GM12878 (cell line): ENCODE measurements around the gene PUDP. TPM values are rescaled to one million over a fixed set of nuclear protein-coding genes. Genes with fewer than 3 reads are reported as not detected.

Experiments
- ATAC-seq: fragments of 200-7000 bp; cut with Tn5 transposase; 3 replicates; pipeline ENCODE4 v1.9.1; 2020; ENCODE audit warnings: mild to moderate bottlenecking, moderate library complexity
- BruUV-seq: library from RNA; stranded (reverse); fragments of 400-500 nt; replicated peaks from 2 replicates; lab custom pipeline; 2021; lab: Mats Ljungman, UMichigan
- CTCF ChIA-PET: fragments of 300-600 bp; sonication (Branson Sonifier 250); formaldehyde crosslinking; extraction: SDS; loops from one replicate; lab custom pipeline; 2021; ENCODE audit warnings: inconsistent platforms; lab: Yijun Ruan, JAX
- POLR2A ChIA-PET: fragments of 350-600 bp; formaldehyde crosslinking; extraction: SDS; loops from one replicate; lab custom pipeline; 2021; ENCODE audit warnings: inconsistent platforms; lab: Charles Lee
- RAD21 ChIA-PET: fragments of 300-600 bp; sonication (Branson Sonifier 250); formaldehyde crosslinking; loops from one replicate; lab custom pipeline; 2023; ENCODE audit warnings: antibody characterized with exemption; ENCODE audit not compliant: unreplicated experiment; lab: Charles Lee
- SMC1A ChIA-PET: fragments of 300-600 bp; sonication (Branson Sonifier 250); formaldehyde crosslinking; loops from one replicate; lab custom pipeline; 2023; ENCODE audit not compliant: unreplicated experiment, uncharacterized antibody; lab: Charles Lee
- DNase-seq: peaks from one replicate; pipeline ENCODE4 v3.0.0-alpha.2; 2011; ENCODE audit warnings: low read depth, low spot score
- FAIRE-seq: peaks from 3 replicates; lab custom pipeline; 2011; peaks lifted over from hg19 to GRCh38; lab: Jason Lieb, UNC
- H2AFZ ChIP-seq: 2 replicates; pipeline ENCODE4 v1.6.0; 2011; ENCODE audit warnings: low read depth, low read length, control low read depth; ENCODE audit not compliant: control insufficient read depth
- H3K27ac ChIP-seq: 2 replicates; pipeline ENCODE4 v1.5.1; 2011; ENCODE audit warnings: control low read depth; ENCODE audit not compliant: control insufficient read depth, insufficient read depth
- H3K27me3 ChIP-seq, 2 experiments: replicated peaks in 1 of 2; 2 replicates each; pipeline versions ENCODE4 v1.6.0 to v1.6.1; 2011; ENCODE audit warnings: low read length in 1 of 2; ENCODE audit not compliant: control insufficient read depth in 2 of 2, insufficient read depth in 2 of 2
- H3K36me3 ChIP-seq, 2 experiments: 2 replicates each; pipeline ENCODE4 v1.5.1; 2011; ENCODE audit warnings: low read length in 1 of 2; ENCODE audit not compliant: control insufficient read depth in 2 of 2, insufficient read depth in 2 of 2
- H3K4me1 ChIP-seq: 2 replicates; pipeline ENCODE4 v1.6.1; 2011; ENCODE audit warnings: mild to moderate bottlenecking, low read length, moderate library complexity, mixed read lengths; ENCODE audit not compliant: control insufficient read depth, insufficient read depth
- H3K4me2 ChIP-seq: 2 replicates; pipeline ENCODE4 v1.6.0; 2011; ENCODE audit warnings: control low read depth; ENCODE audit not compliant: control insufficient read depth, insufficient read depth
- H3K4me3 ChIP-seq: fragments of 200-600 bp; sonication (generic); 2 replicates; pipeline ENCODE4 v1.5.1; 2016
- H3K79me2 ChIP-seq: 2 replicates; pipeline ENCODE4 v1.6.0; 2011; ENCODE audit warnings: low read length; ENCODE audit not compliant: control insufficient read depth, insufficient read depth
- H3K9ac ChIP-seq: 2 replicates; pipeline ENCODE4 v1.8.0; 2011; ENCODE audit warnings: low read length, control low read depth, mixed read lengths; ENCODE audit not compliant: control insufficient read depth, insufficient read depth
- H3K9me3 ChIP-seq: replicated peaks from 3 replicates; pipeline ENCODE4 v1.5.1; 2011; ENCODE audit warnings: mild to moderate bottlenecking, low read length; ENCODE audit not compliant: control insufficient read depth, insufficient read depth
- H4K20me1 ChIP-seq: 2 replicates; pipeline ENCODE4 v1.6.0; 2011; ENCODE audit not compliant: control insufficient read depth, insufficient read depth
- EED ChIP-seq: sonication (generic); IDR thresholded peaks from 2 replicates; pipeline ENCODE4 v1.6.1; 2016; ENCODE audit warnings: antibody characterized with exemption, low read depth
- EZH2 ChIP-seq: IDR thresholded peaks from 2 replicates; pipeline ENCODE4 v1.6.1; 2012; ENCODE audit warnings: low read depth, mild to moderate bottlenecking, control low read depth, inconsistent platforms, low read length, borderline replicate concordance; ENCODE audit not compliant: control insufficient read depth
- IKZF2 ChIP-seq, 2 experiments: fragments of 450-650 bp; IDR thresholded peaks; 2 replicates each; pipeline ENCODE4 v1.6.1; 2017; ENCODE audit warnings: mild to moderate bottlenecking in 2 of 2, moderate library complexity in 2 of 2
- JUNB ChIP-seq: IDR thresholded peaks from 2 replicates; pipeline ENCODE4 v1.6.1; 2016; ENCODE audit warnings: antibody characterized with exemption, mild to moderate bottlenecking
- KDM1A ChIP-seq: fragments of 200-600 bp; sonication (generic); IDR thresholded peaks from 2 replicates; pipeline ENCODE4 v1.6.1; 2016; ENCODE audit warnings: borderline replicate concordance
- MEF2B ChIP-seq: fragments of 450-650 bp; IDR thresholded peaks from 2 replicates; pipeline ENCODE4 v1.6.1; 2018; ENCODE audit warnings: mild to moderate bottlenecking, moderate library complexity; ENCODE audit not compliant: partially characterized antibody, poor library complexity, severe bottlenecking
- MTA2 ChIP-seq: fragments of 450-650 bp; IDR thresholded peaks from 2 replicates; pipeline ENCODE4 v1.6.1; 2016; ENCODE audit warnings: low read depth, mild to moderate bottlenecking, moderate library complexity
- PML ChIP-seq: IDR thresholded peaks from 2 replicates; pipeline ENCODE4 v1.6.1; 2012; ENCODE audit warnings: low read length, inconsistent platforms
- RAD51 ChIP-seq: fragments of 450-650 bp; IDR thresholded peaks from 2 replicates; pipeline ENCODE4 v1.6.1; 2016; ENCODE audit warnings: moderate library complexity, mild to moderate bottlenecking, inconsistent platforms
- SIN3A ChIP-seq: IDR thresholded peaks from 2 replicates; pipeline ENCODE4 v1.6.1; 2012; ENCODE audit warnings: low read depth, low read length, improper control_type of control experiment
- SMAD1 ChIP-seq: fragments of 450-650 bp; IDR thresholded peaks from 2 replicates; pipeline ENCODE4 v1.6.1; 2018; ENCODE audit warnings: mild to moderate bottlenecking, low read depth; ENCODE audit not compliant: partially characterized antibody
- SREBF1 ChIP-seq: IDR thresholded peaks from 2 replicates; pipeline ENCODE4 v1.6.1; 2012; ENCODE audit warnings: mild to moderate bottlenecking, low read length
- SREBF2 ChIP-seq: IDR thresholded peaks from 2 replicates; pipeline ENCODE4 v1.6.1; 2012; ENCODE audit warnings: mild to moderate bottlenecking, low read length
- TCF12 ChIP-seq: IDR thresholded peaks from 2 replicates; pipeline ENCODE4 v1.6.1; 2011; ENCODE audit warnings: low read depth, mild to moderate bottlenecking, low read length
- ZSCAN29 ChIP-seq: fragments of 450-650 bp; IDR thresholded peaks from 2 replicates; pipeline ENCODE4 v1.6.1; 2017; ENCODE audit warnings: mild to moderate bottlenecking, moderate library complexity
- WGBS: methylation state at CpG from one replicate; pipeline ENCODE4 v1.1.6; 2016; ENCODE audit warnings: low lambda C conversion rate; ENCODE audit not compliant: insufficient replicate concordance, insufficient coverage; ENCODE audit errors: missing lambda C conversion rate; 5-methylcytosine and 5-hydroxymethylcytosine counted together
- in situ Hi-C: fragments of 300-500 bp; cut with MboI; formaldehyde crosslinking; loops from 9 replicates; pipeline ENCODE4 v1.14.3; 2018; ENCODE audit warnings: mixed read lengths
- intact Hi-C: fragments of 100-400 bp; cut with micrococcal nuclease; formaldehyde crosslinking; loops from one replicate; pipeline ENCODE4 v1.14.2; 2022; ENCODE audit not compliant: unreplicated experiment
- polyA plus RNA-seq, 11 experiments: library from polyadenylated mRNA; depleted of rRNA in 4 of 11; unstranded in 6 of 11; stranded (reverse) in 5 of 11; fragments of >200 nt; fragmentation: Nextera tagmentation in 4 of 11; fragmentation: Illumina TruSeq in 1 of 11; extraction: Ambion mirVana in 4 of 11; extraction: Trizol in 1 of 11; gene quantifications; 1 replicate in 1 of 11; 2 replicates in 10 of 11; pipeline versions ENCODE4 v1.2.1 to v1.2.3, GENCODE V29; 2011 to 2016; ENCODE audit warnings: inconsistent platforms in 2 of 11, missing spikeins in 2 of 11, low read depth in 1 of 11
- total RNA-seq, 4 experiments: library from RNA; depleted of rRNA in 3 of 4; stranded (reverse); fragments of >200 nt in 3 of 4; fragmentation: Illumina TruSeq in 1 of 4; extraction: Trizol in 1 of 4; gene quantifications; 2 replicates each; pipeline versions ENCODE4 v1.2.1 to v1.2.3, GENCODE V29; 2013 to 2021
- TF ChIP-seq, protein P1 (sequence below): IDR thresholded peaks from 2 replicates; pipeline ENCODE4 v1.6.1; 2012; ENCODE audit warnings: improper control_type of control experiment, low read depth, low read length; ENCODE audit not compliant: insufficient replicate concordance
- TF ChIP-seq, protein P2 (sequence below): fragments of 450-650 bp; IDR thresholded peaks from 2 replicates; pipeline ENCODE4 v1.6.1; 2017; ENCODE audit warnings: low read depth, mild to moderate bottlenecking, moderate library complexity
- TF ChIP-seq, protein P3 (sequence below): IDR thresholded peaks from 2 replicates; pipeline ENCODE4 v1.6.1; 2012; ENCODE audit warnings: low read depth, low read length, improper control_type of control experiment

PUDP gene
- total and polyA plus RNA-seq, 10 of the 15 experiments (the other 5 are each of a cell fraction or from before 2014, with no cell fraction given), result 30.8 to 83.5 (median 61.7) TPM

DNA sequence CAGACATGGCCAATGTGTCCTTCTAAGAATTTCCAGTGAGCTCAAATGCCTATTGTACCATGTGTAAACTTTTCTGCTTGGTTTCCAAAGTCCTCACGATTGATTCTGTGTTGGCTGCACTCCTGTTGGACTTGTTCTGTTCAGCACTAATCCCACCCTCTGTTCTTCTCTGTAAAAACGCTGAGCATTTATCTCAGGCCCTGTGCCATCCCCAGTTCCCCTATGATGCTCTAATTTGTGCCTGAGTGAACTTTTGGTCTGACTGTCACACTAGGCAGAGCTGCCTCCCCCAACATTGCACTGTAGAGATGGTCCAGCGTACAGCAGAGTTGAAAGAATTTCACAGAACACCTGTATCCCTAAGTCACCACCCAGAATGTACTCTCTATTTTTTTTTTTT lies 76.6 kb downstream of the PUDP start (continued):
- TF ChIP-seq SMAD1 (no peak), RAD51 (no peak), TCF12 (no peak), MEF2B (no peak), EZH2 (no peak), ZSCAN29 (no peak)

DNA sequence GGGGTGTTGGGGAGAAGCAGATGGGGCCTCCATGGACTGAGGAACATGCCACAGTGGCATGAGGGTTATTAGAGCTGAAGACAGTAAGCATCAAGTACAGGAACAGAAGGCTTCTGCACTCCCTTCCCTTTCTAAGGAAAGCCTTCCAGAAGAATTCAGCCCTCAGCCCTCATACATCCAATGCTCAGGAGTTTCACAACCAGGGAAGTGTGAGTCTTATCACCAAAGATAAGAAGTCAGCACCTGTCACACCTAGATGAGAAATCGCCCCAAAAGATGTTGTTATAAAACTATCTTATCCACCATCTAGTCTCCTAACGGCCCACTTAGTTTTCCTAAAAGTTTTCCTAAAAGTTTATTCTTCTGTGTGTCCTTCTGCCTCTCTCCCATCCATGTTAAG lies 78.4 kb downstream of the PUDP start:
- intact Hi-C loops (no loop called here), in situ Hi-C loops (no loop called here)
- ATAC-seq (no peak), DNase-seq (no peak), FAIRE-seq (no peak)
- no peak overlapping the region for H3K4me3 ChIP-seq
- H3K36me3 ChIP-seq, result peaks cover 6 to 15% of the 10 kb centered on the region in 2 experiments
- H3K9me3 ChIP-seq, result no peaks in the 10 kb centered on the region
- peaks cover 5% of the 10 kb centered on the region; the same call in 1 of the 2 replicates for H3K4me1 ChIP-seq
- RAD21 ChIA-PET, result no interaction called here
- no TSS peak for BruUV-seq
- no peaks in the 10 kb centered on the region for H3K79me2 ChIP-seq
- CTCF ChIA-PET, result interaction anchor here (0.8 to 2.7 kb wide), 3 partner anchors 9 to 82 kb away, joined by 3 to 9 read pairs (median 3); no protein-coding TSS in a partner anchor
- POLR2A ChIA-PET, result no interaction called here
- WGBS, result 100% methylated on average over 2 of the region's 2 CpGs
- H2AFZ ChIP-seq, result no peak overlapping the region
- no peak overlapping the region for H3K4me2 ChIP-seq
- H3K27ac ChIP-seq, result no peak overlapping the region
- SMC1A ChIA-PET, result interaction anchor here (2.2 kb wide), 1 partner anchor 18 kb away, joined by 7 read pairs; no protein-coding TSS in a partner anchor
- H3K9ac ChIP-seq, result no peak overlapping the region
- H4K20me1 ChIP-seq, result no peaks in the 10 kb centered on the region
- no peaks in the 10 kb centered on the region for H3K27me3 ChIP-seq
- TF ChIP-seq MTA2 (no peak), EED (no peak), JUNB (no peak), PML (no peak), SREBF2 (no peak), SREBF1 (no peak), SIN3A (no peak), KDM1A (no peak), IKZF2 (IDR thresholded peaks at IDR 0.05) (no peak)
- TF ChIP-seq, protein P1, sequence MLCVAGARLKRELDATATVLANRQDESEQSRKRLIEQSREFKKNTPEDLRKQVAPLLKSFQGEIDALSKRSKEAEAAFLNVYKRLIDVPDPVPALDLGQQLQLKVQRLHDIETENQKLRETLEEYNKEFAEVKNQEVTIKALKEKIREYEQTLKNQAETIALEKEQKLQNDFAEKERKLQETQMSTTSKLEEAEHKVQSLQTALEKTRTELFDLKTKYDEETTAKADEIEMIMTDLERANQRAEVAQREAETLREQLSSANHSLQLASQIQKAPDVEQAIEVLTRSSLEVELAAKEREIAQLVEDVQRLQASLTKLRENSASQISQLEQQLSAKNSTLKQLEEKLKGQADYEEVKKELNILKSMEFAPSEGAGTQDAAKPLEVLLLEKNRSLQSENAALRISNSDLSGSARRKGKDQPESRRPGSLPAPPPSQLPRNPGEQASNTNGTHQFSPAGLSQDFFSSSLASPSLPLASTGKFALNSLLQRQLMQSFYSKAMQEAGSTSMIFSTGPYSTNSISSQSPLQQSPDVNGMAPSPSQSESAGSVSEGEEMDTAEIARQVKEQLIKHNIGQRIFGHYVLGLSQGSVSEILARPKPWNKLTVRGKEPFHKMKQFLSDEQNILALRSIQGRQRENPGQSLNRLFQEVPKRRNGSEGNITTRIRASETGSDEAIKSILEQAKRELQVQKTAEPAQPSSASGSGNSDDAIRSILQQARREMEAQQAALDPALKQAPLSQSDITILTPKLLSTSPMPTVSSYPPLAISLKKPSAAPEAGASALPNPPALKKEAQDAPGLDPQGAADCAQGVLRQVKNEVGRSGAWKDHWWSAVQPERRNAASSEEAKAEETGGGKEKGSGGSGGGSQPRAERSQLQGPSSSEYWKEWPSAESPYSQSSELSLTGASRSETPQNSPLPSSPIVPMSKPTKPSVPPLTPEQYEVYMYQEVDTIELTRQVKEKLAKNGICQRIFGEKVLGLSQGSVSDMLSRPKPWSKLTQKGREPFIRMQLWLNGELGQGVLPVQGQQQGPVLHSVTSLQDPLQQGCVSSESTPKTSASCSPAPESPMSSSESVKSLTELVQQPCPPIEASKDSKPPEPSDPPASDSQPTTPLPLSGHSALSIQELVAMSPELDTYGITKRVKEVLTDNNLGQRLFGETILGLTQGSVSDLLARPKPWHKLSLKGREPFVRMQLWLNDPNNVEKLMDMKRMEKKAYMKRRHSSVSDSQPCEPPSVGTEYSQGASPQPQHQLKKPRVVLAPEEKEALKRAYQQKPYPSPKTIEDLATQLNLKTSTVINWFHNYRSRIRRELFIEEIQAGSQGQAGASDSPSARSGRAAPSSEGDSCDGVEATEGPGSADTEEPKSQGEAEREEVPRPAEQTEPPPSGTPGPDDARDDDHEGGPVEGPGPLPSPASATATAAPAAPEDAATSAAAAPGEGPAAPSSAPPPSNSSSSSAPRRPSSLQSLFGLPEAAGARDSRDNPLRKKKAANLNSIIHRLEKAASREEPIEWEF, result no peak
- TF ChIP-seq, protein P2, sequence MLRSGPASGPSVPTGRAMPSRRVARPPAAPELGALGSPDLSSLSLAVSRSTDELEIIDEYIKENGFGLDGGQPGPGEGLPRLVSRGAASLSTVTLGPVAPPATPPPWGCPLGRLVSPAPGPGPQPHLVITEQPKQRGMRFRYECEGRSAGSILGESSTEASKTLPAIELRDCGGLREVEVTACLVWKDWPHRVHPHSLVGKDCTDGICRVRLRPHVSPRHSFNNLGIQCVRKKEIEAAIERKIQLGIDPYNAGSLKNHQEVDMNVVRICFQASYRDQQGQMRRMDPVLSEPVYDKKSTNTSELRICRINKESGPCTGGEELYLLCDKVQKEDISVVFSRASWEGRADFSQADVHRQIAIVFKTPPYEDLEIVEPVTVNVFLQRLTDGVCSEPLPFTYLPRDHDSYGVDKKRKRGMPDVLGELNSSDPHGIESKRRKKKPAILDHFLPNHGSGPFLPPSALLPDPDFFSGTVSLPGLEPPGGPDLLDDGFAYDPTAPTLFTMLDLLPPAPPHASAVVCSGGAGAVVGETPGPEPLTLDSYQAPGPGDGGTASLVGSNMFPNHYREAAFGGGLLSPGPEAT, result no peak
- TF ChIP-seq, protein P3, sequence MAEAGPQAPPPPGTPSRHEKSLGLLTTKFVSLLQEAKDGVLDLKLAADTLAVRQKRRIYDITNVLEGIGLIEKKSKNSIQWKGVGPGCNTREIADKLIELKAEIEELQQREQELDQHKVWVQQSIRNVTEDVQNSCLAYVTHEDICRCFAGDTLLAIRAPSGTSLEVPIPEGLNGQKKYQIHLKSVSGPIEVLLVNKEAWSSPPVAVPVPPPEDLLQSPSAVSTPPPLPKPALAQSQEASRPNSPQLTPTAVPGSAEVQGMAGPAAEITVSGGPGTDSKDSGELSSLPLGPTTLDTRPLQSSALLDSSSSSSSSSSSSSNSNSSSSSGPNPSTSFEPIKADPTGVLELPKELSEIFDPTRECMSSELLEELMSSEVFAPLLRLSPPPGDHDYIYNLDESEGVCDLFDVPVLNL, result no peak
